ENCODE measurements around the gene CLIC5.

CLIC5 gene

GRCh38 chr6:46015119-46015968 lies at the start of gene CLIC5:
Gene CLIC5, minus strand, starts transcription at chr6:46015860. Its CDS starts 318 bp downstream, at chr6:46015542.
- DNase-seq: peak in 1 of 2 experiments; percentile 3

- DNase-seq: no peak
These were observed 47.3 kb upstream of the CLIC5 start for GRCh38 chr6:46062991-46063390.

- no peak for DNase-seq
These were observed 46.7 kb upstream of the CLIC5 start for GRCh38 chr6:46062312-46062711.

- DNase-seq: no peak
These were observed 45.8 kb upstream of the CLIC5 start for GRCh38 chr6:46061497-46061896.

GRCh38 chr6:46059608-46060007 lies 43.9 kb upstream of the CLIC5 start:
- DNase-seq: no peak

GRCh38 chr6:46058951-46059350 lies 43.3 kb upstream of the CLIC5 start:
- DNase-seq: peak in 1 of 2 experiments; percentile 28

GRCh38 chr6:46057792-46058191 lies 42.1 kb upstream of the CLIC5 start:
- DNase-seq: no peak

GRCh38 chr6:46056906-46057529 lies 41.4 kb upstream of the CLIC5 start:
- DNase-seq: no peak

- no peak for DNase-seq
These were observed 38.9 kb upstream of the CLIC5 start for GRCh38 chr6:46054516-46054915.

- DNase-seq: no peak
These were observed 37.6 kb upstream of the CLIC5 start for GRCh38 chr6:46053039-46053933.

- DNase-seq: no peak
These were observed 36.8 kb upstream of the CLIC5 start for GRCh38 chr6:46052479-46052878.

GRCh38 chr6:46051962-46052361 lies 36.3 kb upstream of the CLIC5 start:
- DNase-seq: no peak

GRCh38 chr6:46050845-46051405 lies 35.3 kb upstream of the CLIC5 start:
- DNase-seq: no peak

GRCh38 chr6:46048646-46049297 lies 33.1 kb upstream of the CLIC5 start:
- DNase-seq: no peak

- DNase-seq: no peak
These were observed 31.0 kb upstream of the CLIC5 start for GRCh38 chr6:46046558-46047174.

GRCh38 chr6:46044881-46045617 lies 29.4 kb upstream of the CLIC5 start:
- DNase-seq: peak; percentile 41 to 60

- DNase-seq: peak; percentile 79 to 91
These were observed 26.8 kb upstream of the CLIC5 start for GRCh38 chr6:46042355-46042999.

- DNase-seq: no peak
These were observed 24.6 kb upstream of the CLIC5 start for GRCh38 chr6:46040288-46040687.

GRCh38 chr6:46039646-46040045 lies 24.0 kb upstream of the CLIC5 start:
- no peak for DNase-seq

GRCh38 chr6:46036911-46037310 lies 21.3 kb upstream of the CLIC5 start:
- DNase-seq: no peak

GRCh38 chr6:46035242-46035641 lies 19.6 kb upstream of the CLIC5 start:
- no peak for DNase-seq
